Hepatocyte (in vitro differentiated cells): Measurements from ENCODE around the gene EEPD1. TPM values are rescaled to one million over a fixed set of nuclear protein-coding genes. Genes with fewer than 3 reads are reported as not detected.

Experiments
- DNase-seq: peaks from one replicate; pipeline ENCODE4 v3.0.0-alpha.2; 2016; ENCODE audit warnings: low spot score
- H2AFZ ChIP-seq: fragments of 200-600 bp; sonication (generic); 2 replicates; pipeline ENCODE4 v1.6.0; 2016; ENCODE audit warnings: antibody characterized with exemption, mild to moderate bottlenecking
- H3K27ac ChIP-seq: fragments of 200-600 bp; sonication (generic); 2 replicates; pipeline ENCODE4 v1.5.1; 2016; ENCODE audit warnings: mild to moderate bottlenecking
- H3K27me3 ChIP-seq: fragments of 200-600 bp; sonication (generic); 2 replicates; pipeline ENCODE4 v1.6.1; 2016
- H3K36me3 ChIP-seq: fragments of 200-600 bp; sonication (generic); replicated peaks from 2 replicates; pipeline ENCODE4 v1.5.1; 2016; ENCODE audit warnings: low read depth; ENCODE audit not compliant: insufficient read depth
- H3K4me1 ChIP-seq: fragments of 200-600 bp; sonication (generic); 2 replicates; pipeline ENCODE4 v1.5.1; 2016; ENCODE audit warnings: mild to moderate bottlenecking, moderate library complexity; ENCODE audit not compliant: insufficient read depth
- H3K4me2 ChIP-seq: fragments of 200-600 bp; sonication (generic); 2 replicates; pipeline ENCODE4 v1.6.0; 2016
- H3K4me3 ChIP-seq: fragments of 200-600 bp; sonication (generic); 2 replicates; pipeline ENCODE4 v1.5.1; 2016; ENCODE audit warnings: mild to moderate bottlenecking
- H3K79me2 ChIP-seq: fragments of 200-600 bp; sonication (generic); 2 replicates; pipeline ENCODE4 v1.6.0; 2017; ENCODE audit warnings: mild to moderate bottlenecking
- H3K9me2 ChIP-seq: fragments of 200-600 bp; sonication (generic); replicated peaks from 2 replicates; pipeline ENCODE4 v1.6.0; 2017; ENCODE audit warnings: mild to moderate bottlenecking; ENCODE audit not compliant: insufficient read depth
- H3K9me3 ChIP-seq: fragments of 200-600 bp; sonication (generic); 2 replicates; pipeline ENCODE4 v1.5.1; 2016; ENCODE audit warnings: low read depth, mild to moderate bottlenecking
- H4K20me1 ChIP-seq: fragments of 200-600 bp; sonication (generic); 2 replicates; pipeline ENCODE4 v1.6.0; 2016; ENCODE audit warnings: mild to moderate bottlenecking; ENCODE audit not compliant: insufficient read depth, poor library complexity, severe bottlenecking
- CTCF ChIP-seq: fragments of 200-600 bp; sonication (generic); IDR thresholded peaks from 2 replicates; pipeline ENCODE4 v1.5.1; 2016; ENCODE audit warnings: antibody characterized with exemption, mild to moderate bottlenecking; ENCODE audit not compliant: poor library complexity
- EZH2 ChIP-seq: fragments of 200-600 bp; sonication (generic); IDR thresholded peaks from 2 replicates; pipeline ENCODE4 v1.6.1; 2016; ENCODE audit warnings: antibody characterized with exemption, mild to moderate bottlenecking, borderline replicate concordance
- EZH2phosphoT487 ChIP-seq: fragments of 200-600 bp; sonication (generic); IDR thresholded peaks from one replicate; pipeline ENCODE4 v1.6.1; 2018; ENCODE audit warnings: antibody characterized with exemption, mild to moderate bottlenecking, low read depth, moderate library complexity; ENCODE audit not compliant: unreplicated experiment, severe bottlenecking
- WGBS: methylation state at CpG from one replicate; pipeline ENCODE4 v1.1.6; 2016; ENCODE audit warnings: low lambda C conversion rate; ENCODE audit errors: missing lambda C conversion rate; 5-methylcytosine and 5-hydroxymethylcytosine counted together
- polyA plus RNA-seq: library from polyadenylated mRNA; unstranded; fragments of >200 nt; fragmentation: Nextera tagmentation; extraction: Ambion mirVana; gene quantifications from 2 replicates; pipeline ENCODE4 v1.2.1, GENCODE V29; 2016
- total RNA-seq: library from RNA; depleted of rRNA; stranded (reverse); fragments of >200 nt; gene quantifications from 2 replicates; pipeline ENCODE4 v1.2.3, GENCODE V29; 2014

EEPD1 gene
- total and polyA plus RNA-seq, 2 experiments from 2014 or later, result 7.7 to 14.2 TPM

DNA sequence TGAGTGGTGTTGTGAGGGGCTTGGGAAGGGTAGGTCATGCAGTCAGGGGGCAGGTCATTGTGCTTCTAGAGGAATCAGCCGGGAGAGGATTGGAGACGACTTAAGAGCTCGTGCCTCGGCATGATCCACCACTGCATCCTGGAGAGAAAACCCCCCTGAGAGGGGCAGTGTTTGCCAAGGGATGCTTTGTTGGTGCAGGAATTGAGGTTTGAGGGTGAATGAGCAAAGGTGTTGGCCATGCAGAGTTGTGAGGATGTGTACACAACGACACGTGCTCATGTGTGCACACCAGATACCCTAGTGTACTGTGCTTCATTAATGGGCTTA lies 151.0 kb downstream of the EEPD1 start:
- Histone ChIP-seq H3K9me2 (no peaks in the 10 kb centered on the region), H2AFZ (no peak overlapping the region), H3K36me3 (no peaks in the 10 kb centered on the region), H3K4me3 (no peak overlapping the region), H3K4me2 (no peak overlapping the region), H3K27ac (peak overlapping the region; percentile 86), H3K79me2 (no peaks in the 10 kb centered on the region), H3K4me1 (peaks cover 21% of the 10 kb centered on the region), H3K9me3 (no peaks in the 10 kb centered on the region), H4K20me1 (no peaks in the 10 kb centered on the region), H3K27me3 (no peaks in the 10 kb centered on the region)
- WGBS, result 65% methylated on average over 6 of the region's 6 CpGs
- DNase-seq, result no peak
- TF ChIP-seq EZH2, result no peak
- TF ChIP-seq EZH2phosphoT487, result no peak
- TF ChIP-seq CTCF, result no peak

- Histone ChIP-seq H3K79me2 (no peaks in the 10 kb centered on the region), H4K20me1 (no peaks in the 10 kb centered on the region), H3K9me3 (no peaks in the 10 kb centered on the region), H3K9me2 (no peaks in the 10 kb centered on the region), H3K36me3 (no peaks in the 10 kb centered on the region), H3K4me3 (no peak overlapping the region), H3K4me1 (peaks cover 21% of the 10 kb centered on the region), H3K27ac (no peak overlapping the region), H3K4me2 (no peak overlapping the region), H3K27me3 (no peaks in the 10 kb centered on the region), H2AFZ (no peak overlapping the region)
- WGBS, result 99% methylated on average over 14 of the region's 18 CpGs
- DNase-seq, result no peak
- TF ChIP-seq EZH2 (no peak), CTCF (no peak), EZH2phosphoT487 (no peak)
These were observed 152.2 kb downstream of the EEPD1 start for GRCh38 chr7:36305226-36305625.

DNA sequence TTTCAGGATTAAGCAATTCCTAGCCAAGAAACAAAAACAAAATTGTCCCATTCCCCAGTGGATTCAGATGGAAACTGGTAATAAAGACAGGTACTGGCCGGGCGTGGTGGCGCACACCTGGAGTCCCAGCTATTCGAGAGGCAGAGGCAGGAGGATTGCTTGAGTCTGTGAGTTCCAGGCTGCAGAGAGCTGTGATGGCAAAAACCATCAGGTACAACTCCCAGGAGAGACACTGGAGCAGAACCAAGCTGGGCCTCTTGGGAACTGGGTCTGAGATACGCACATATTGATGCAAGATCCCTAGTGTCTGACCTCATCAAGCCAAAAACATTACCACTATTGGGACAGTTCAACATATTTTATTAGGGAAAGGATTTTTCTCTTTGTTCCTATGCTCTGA lies 152.6 kb downstream of the EEPD1 start:
- WGBS, result over 99% methylated on average over 5 of the region's 5 CpGs
- H4K20me1 ChIP-seq, result no peaks in the 10 kb centered on the region
- no peak for DNase-seq

More for the DNA sequence above, 152.6 kb downstream of the EEPD1 start:
- TF ChIP-seq CTCF (no peak), EZH2phosphoT487 (no peak), EZH2 (no peak)
- H2AFZ ChIP-seq, result no peak overlapping the region
- no peaks in the 10 kb centered on the region for H3K27me3 ChIP-seq
- H3K9me3 ChIP-seq, result no peaks in the 10 kb centered on the region
- no peak overlapping the region for H3K4me2 ChIP-seq
- H3K9me2 ChIP-seq, result no peaks in the 10 kb centered on the region
- no peak overlapping the region for H3K4me3 ChIP-seq
- H3K36me3 ChIP-seq, result no peaks in the 10 kb centered on the region
- H3K27ac ChIP-seq, result no peak overlapping the region
- no peaks in the 10 kb centered on the region for H3K79me2 ChIP-seq
- peaks cover 21% of the 10 kb centered on the region for H3K4me1 ChIP-seq
